CD4-positive, alpha-beta T cell (primary cell): ENCODE results near the gene WDTC1. TPM values are rescaled to one million over a fixed set of nuclear protein-coding genes. Genes with fewer than 3 reads are reported as not detected.
A peak's percentile ranks its signal among the peaks of the same experiment; 100 is the strongest.

Experiments
- ATAC-seq: fragments of 200-7000 bp; cut with Tn5 transposase; one replicate; pipeline ENCODE4 v1.10.0; 2022; ENCODE audit warnings: mild to moderate bottlenecking; ENCODE audit not compliant: poor library complexity
- CTCF ChIA-PET: fragments of 350-600 bp; sonication (Branson Sonifier 250); formaldehyde crosslinking; loops from one replicate; lab custom pipeline; 2021; ENCODE audit warnings: antibody characterized with exemption, inconsistent platforms; lab: Charles Lee
- POLR2A ChIA-PET: fragments of 350-600 bp; sonication (Branson Sonifier 250); formaldehyde crosslinking; loops from one replicate; lab custom pipeline; 2021; ENCODE audit warnings: antibody characterized with exemption, inconsistent platforms; lab: Charles Lee
- DNase-seq, 14 experiments: peaks; one replicate each; pipeline ENCODE4 v3.0.0-alpha.2; 2013 to 2020; ENCODE audit warnings: mixed read lengths in 2 of 14
- H3K27ac ChIP-seq, 2 donors: one replicate each; pipeline versions ENCODE4 v1.5.1 to v1.7.0; 2013; ENCODE audit warnings: low read length in 2 of 2, low read depth in 1 of 2, mild to moderate bottlenecking in 1 of 2
- H3K27me3 ChIP-seq, 2 experiments: 1 replicate in 1 of 2; 2 replicates in 1 of 2; pipeline versions ENCODE4 v1.6.1 to v1.7.0; 2013; ENCODE audit warnings: low read length in 2 of 2, control low read depth in 1 of 2, mild to moderate bottlenecking in 1 of 2, moderate library complexity in 1 of 2; ENCODE audit not compliant: insufficient read depth in 2 of 2, control insufficient read depth in 1 of 2
- H3K36me3 ChIP-seq: one replicate; pipeline ENCODE4 v1.6.1; 2013; ENCODE audit warnings: low read length, control low read depth; ENCODE audit not compliant: insufficient read depth
- H3K4me1 ChIP-seq: one replicate; pipeline ENCODE4 v1.6.1; 2013; ENCODE audit warnings: low read length, control low read depth; ENCODE audit not compliant: insufficient read depth
- H3K4me3 ChIP-seq: one replicate; pipeline ENCODE4 v1.5.1; 2013; ENCODE audit warnings: mild to moderate bottlenecking, low read length, moderate library complexity
- H3K9me3 ChIP-seq, 2 experiments: 1 replicate in 1 of 2; 2 replicates in 1 of 2; pipeline versions ENCODE4 v1.6.1 to v1.7.0; 2013; ENCODE audit warnings: low read length in 2 of 2, mild to moderate bottlenecking in 2 of 2, control low read depth in 1 of 2, moderate library complexity in 1 of 2; ENCODE audit not compliant: control insufficient read depth in 1 of 2, insufficient read depth in 1 of 2
- H3K27ac Mint-ChIP-seq: one replicate; pipeline ENCODE4 v1.8.0; 2020; ENCODE audit warnings: mixed read lengths
- H3K27me3 Mint-ChIP-seq: one replicate; pipeline ENCODE4 v1.8.0; 2021; ENCODE audit warnings: mixed read lengths
- H3K36me3 Mint-ChIP-seq: one replicate; pipeline ENCODE4 v1.8.0; 2021; ENCODE audit warnings: low read depth, mixed read lengths
- H3K4me1 Mint-ChIP-seq: one replicate; pipeline ENCODE4 v1.8.0; 2021; ENCODE audit warnings: low read depth, mixed read lengths
- H3K4me3 Mint-ChIP-seq: one replicate; pipeline ENCODE4 v1.8.0; 2020; ENCODE audit warnings: mild to moderate bottlenecking, mixed read lengths
- H3K9me3 Mint-ChIP-seq: one replicate; pipeline ENCODE4 v1.8.0; 2020; ENCODE audit warnings: mixed read lengths
- CTCF ChIP-seq: fragments of 200-600 bp; IDR thresholded peaks from one replicate; pipeline ENCODE4 v1.8.0; 2022; ENCODE audit warnings: antibody characterized with exemption, mild to moderate bottlenecking
- intact Hi-C, 2 experiments: fragments of 100-400 bp; cut with DNase I in 1 of 2; cut with micrococcal nuclease in 1 of 2; formaldehyde crosslinking; loops; one replicate each; pipeline versions ENCODE4 v1.15.1 to v1.9.0; 2023 to 2025; cut with DNase I, micrococcal nuclease
- total RNA-seq, 174 experiments: library from RNA in 2 of 174; stranded (reverse) in 2 of 174; gene quantifications; one replicate each; pipeline ENCODE4 v1.2.3 and lab custom pipeline; 2021 to 2026

The WDTC1 gene
- total RNA-seq, 2 experiments from 2014 or later: 17.7 to 18.6 TPM

GRCh38 chr1:27353166-27353565, 118.7 kb downstream of the WDTC1 start:
- TF ChIP-seq CTCF: no peak
- ATAC-seq (no peak), DNase-seq (no peak)
- H3K9me3 Mint-ChIP-seq: no peaks in the 10 kb centered on the region
- no peak overlapping the region for H3K4me3 Mint-ChIP-seq
- H3K27me3 Mint-ChIP-seq: no peaks in the 10 kb centered on the region
- Histone ChIP-seq H3K4me1 (peaks cover 36% of the 10 kb centered on the region), H3K9me3 (no peaks in the 10 kb centered on the region), H3K4me3 (no peak overlapping the region), H3K36me3 (peaks cover 33% of the 10 kb centered on the region), H3K27ac (peak overlapping the region in 1 of 2 donors; percentile 35), H3K27me3 (no peaks in the 10 kb centered on the region)
- peaks cover 10% of the 10 kb centered on the region for H3K36me3 Mint-ChIP-seq
- H3K4me1 Mint-ChIP-seq: peaks cover 24% of the 10 kb centered on the region
- no peak overlapping the region for H3K27ac Mint-ChIP-seq
- CTCF ChIA-PET: interaction anchor here (0.7 to 1.7 kb wide), 2 partner anchors 13 to 42 kb away, joined by 3 to 8 read pairs; partner anchors contain the start of gene MAP3K6
- POLR2A ChIA-PET: interaction anchor here (0.7 kb wide), 1 partner anchor 12 kb away, joined by 4 read pairs; the partner anchor contains the start of gene SYTL1
- intact Hi-C loops: no loop called here

- H3K27ac Mint-ChIP-seq: peak overlapping the region; percentile 6
- peaks cover 9% of the 10 kb centered on the region for H3K36me3 Mint-ChIP-seq
- no peak overlapping the region for H3K4me3 ChIP-seq
- H3K27me3 Mint-ChIP-seq: no peaks in the 10 kb centered on the region
- intact Hi-C loops: no loop called here
- ATAC-seq: no peak
- H3K4me3 Mint-ChIP-seq: no peak overlapping the region
- H3K4me1 Mint-ChIP-seq: peaks cover 26% of the 10 kb centered on the region
- peak overlapping the region in 1 of 2 donors; percentile 35 for H3K27ac ChIP-seq
- no peaks in the 10 kb centered on the region for H3K9me3 ChIP-seq
- no peak for TF ChIP-seq CTCF
- no peak for DNase-seq
- H3K4me1 ChIP-seq: peaks cover 41% of the 10 kb centered on the region
- peaks cover 31% of the 10 kb centered on the region for H3K36me3 ChIP-seq
- ChIA-PET POLR2A (interaction anchor here (1.3 kb wide), 1 partner anchor 13 kb away, joined by 7 read pairs; the partner anchor contains the start of gene MAP3K6), CTCF (interaction anchor here (0.7 to 1.7 kb wide), 3 partner anchors 13 to 42 kb away, joined by 3 to 8 read pairs (median 3); partner anchors contain the start of gene MAP3K6)
- H3K9me3 Mint-ChIP-seq: no peaks in the 10 kb centered on the region
- no peaks in the 10 kb centered on the region for H3K27me3 ChIP-seq
These were observed 119.2 kb downstream of the WDTC1 start for GRCh38 chr1:27353629-27354028.

- Histone ChIP-seq H3K27me3 (no peaks in the 10 kb centered on the region), H3K27ac (no peak overlapping the region), H3K36me3 (peaks cover 16% of the 10 kb centered on the region), H3K9me3 (no peaks in the 10 kb centered on the region), H3K4me1 (peaks cover 56% of the 10 kb centered on the region), H3K4me3 (no peak overlapping the region)
- ATAC-seq: no peak
- no peaks in the 10 kb centered on the region for H3K27me3 Mint-ChIP-seq
- CTCF ChIA-PET: interaction anchor here (0.8 to 3.4 kb wide), 3 partner anchors 11 to 59 kb away, joined by 3 to 33 read pairs (median 18); partner anchors contain the start of gene MAP3K6
- POLR2A ChIA-PET: interaction anchor here (0.6 to 5.0 kb wide), 4 partner anchors 10 to 732 kb away, joined by 3 to 56 read pairs (median 22); partner anchors contain the start of genes MAP3K6 and SYTL1
- peaks cover 46% of the 10 kb centered on the region for H3K4me1 Mint-ChIP-seq
- TF ChIP-seq CTCF: no peak
- H3K36me3 Mint-ChIP-seq: peaks cover 9% of the 10 kb centered on the region
- no peak for DNase-seq
- H3K4me3 Mint-ChIP-seq: peak overlapping the region; percentile 65
- H3K9me3 Mint-ChIP-seq: no peaks in the 10 kb centered on the region
- intact Hi-C loops: loop anchor here in 1 of 2 experiments (2.0 kb wide), 1 partner anchor 13 kb away; the partner anchor contains the start of gene SYTL1
- H3K27ac Mint-ChIP-seq: peak overlapping the region; percentile 75
These were observed 121.3 kb downstream of the WDTC1 start for GRCh38 chr1:27355683-27356082.
